Central memory CD8-positive, alpha-beta T cell (primary cell): ENCODE data around the gene SOX13.
"Not testable (repeated sequence)": the region's sequence is repeated elsewhere in the genome, so short reads cannot be mapped to it uniquely, and the experiment has no call there.

Source experiments
- ATAC-seq: fragments of 150-1000 bp; cut with Tn5 transposase; replicated peaks from 2 replicates; pipeline ENCODE4 v1.10.0; 2022; ENCODE audit warnings: mild to moderate bottlenecking, moderate FRiP score, moderate number of reproducible peaks; ENCODE audit not compliant: poor library complexity, severe bottlenecking; ENCODE audit errors: extremely low read depth
- DNase-seq, 2 donors: peaks; one replicate each; pipeline ENCODE4 v3.0.0; 2021; ENCODE audit warnings: low spot score in 2 of 2
- H3K27ac Mint-ChIP-seq: one replicate; pipeline ENCODE4 v1.8.0; 2022; ENCODE audit warnings: low read depth, mild to moderate bottlenecking, moderate library complexity, mixed read lengths
- H3K27me3 Mint-ChIP-seq: one replicate; pipeline ENCODE4 v1.8.0; 2022; ENCODE audit warnings: mixed read lengths
- H3K36me3 Mint-ChIP-seq: one replicate; pipeline ENCODE4 v1.8.0; 2022; ENCODE audit warnings: mild to moderate bottlenecking, moderate library complexity, mixed read lengths; ENCODE audit not compliant: insufficient read depth
- H3K4me1 Mint-ChIP-seq: one replicate; pipeline ENCODE4 v1.8.0; 2022; ENCODE audit warnings: mixed read lengths
- H3K4me3 Mint-ChIP-seq: one replicate; pipeline ENCODE4 v1.8.0; 2022; ENCODE audit warnings: mild to moderate bottlenecking, moderate library complexity, mixed read lengths
- H3K9me3 Mint-ChIP-seq: one replicate; pipeline ENCODE4 v1.8.0; 2022; ENCODE audit warnings: mixed read lengths

Gene SOX13

GRCh38 chr1:204081791-204082513, 9.0 kb downstream of the SOX13 start:
- no peaks in the 10 kb centered on the region for H3K36me3 Mint-ChIP-seq
- H3K27me3 Mint-ChIP-seq, result peaks cover 14% of the 10 kb centered on the region
- peaks cover 13% of the 10 kb centered on the region for H3K4me1 Mint-ChIP-seq
- no peak overlapping the region for H3K4me3 Mint-ChIP-seq
- H3K9me3 Mint-ChIP-seq, result no peaks in the 10 kb centered on the region
- no peak for DNase-seq
- peak overlapping the region; percentile 7 for H3K27ac Mint-ChIP-seq
- ATAC-seq, result no peak

DNA sequence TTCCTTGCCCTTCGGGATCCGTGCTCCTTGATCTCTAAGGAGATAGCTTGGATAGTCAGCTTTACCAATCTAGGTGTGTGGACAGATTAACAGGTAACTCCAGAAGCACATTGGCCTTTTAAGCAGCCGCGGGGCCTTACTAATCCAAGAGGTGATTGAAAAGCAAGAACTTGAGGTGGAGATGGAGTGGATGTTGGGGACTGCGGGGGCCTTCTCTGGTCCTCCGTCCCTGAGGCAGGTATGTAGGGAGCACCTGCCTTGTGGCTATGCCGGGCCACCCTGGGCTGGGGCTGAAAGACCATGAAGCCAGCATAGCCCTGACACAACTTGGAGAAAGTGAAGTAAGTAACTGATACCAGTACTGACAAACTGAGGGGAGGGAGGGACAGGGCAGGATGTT, 10.6 kb downstream of the SOX13 start:
- peaks cover 8% of the 10 kb centered on the region for H3K27me3 Mint-ChIP-seq
- H3K27ac Mint-ChIP-seq, result peak overlapping the region; percentile 20
- peaks cover 18% of the 10 kb centered on the region for H3K4me1 Mint-ChIP-seq
- no peak overlapping the region for H3K4me3 Mint-ChIP-seq
- ATAC-seq, result no peak
- no peaks in the 10 kb centered on the region for H3K9me3 Mint-ChIP-seq
- no peaks in the 10 kb centered on the region for H3K36me3 Mint-ChIP-seq
- DNase-seq, result no peak

DNA sequence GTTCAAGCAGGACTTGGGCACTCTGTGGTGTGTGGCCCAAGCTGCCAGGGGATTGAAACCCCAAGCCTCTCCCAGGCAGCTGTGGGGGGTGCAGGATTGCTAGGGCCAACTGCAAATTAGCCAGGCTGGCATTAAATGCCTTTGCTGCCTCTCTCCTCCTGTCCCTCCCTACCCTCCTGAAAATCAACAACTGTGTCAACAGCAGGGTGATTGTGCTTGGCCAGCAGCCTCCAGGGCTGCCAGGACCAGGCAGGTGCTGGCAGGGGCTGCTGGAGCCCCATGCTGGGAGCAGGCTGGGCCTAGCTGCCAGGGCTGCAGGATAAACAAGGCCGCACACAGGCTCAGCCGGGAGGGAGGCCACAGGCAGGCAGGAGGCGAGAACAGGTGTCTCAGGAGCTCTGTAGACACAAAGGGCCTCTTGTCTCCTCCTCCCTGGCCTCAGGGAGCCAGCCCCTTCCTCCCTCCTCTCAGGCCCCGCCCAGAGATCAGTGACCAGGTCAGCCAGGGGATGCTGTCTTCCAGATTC, 11.4 kb downstream of the SOX13 start:
- no peak for DNase-seq

GRCh38 chr1:204085876-204086275, 13.0 kb downstream of the SOX13 start:
- DNase-seq (no peak), ATAC-seq (no peak)
- H3K36me3 Mint-ChIP-seq, result no peaks in the 10 kb centered on the region
- peaks cover 23% of the 10 kb centered on the region for H3K4me1 Mint-ChIP-seq
- H3K9me3 Mint-ChIP-seq, result no peaks in the 10 kb centered on the region
- H3K4me3 Mint-ChIP-seq, result no peak overlapping the region
- no peak overlapping the region for H3K27ac Mint-ChIP-seq
- peaks cover 8% of the 10 kb centered on the region for H3K27me3 Mint-ChIP-seq

More for the DNA sequence above, 11.4 kb downstream of the SOX13 start:
- Mint-ChIP-seq H3K27ac (peak overlapping the region; percentile 20), H3K36me3 (no peaks in the 10 kb centered on the region), H3K4me3 (no peak overlapping the region), H3K27me3 (peaks cover 8% of the 10 kb centered on the region), H3K9me3 (no peaks in the 10 kb centered on the region), H3K4me1 (peaks cover 23% of the 10 kb centered on the region)
- ATAC-seq, result no peak

DNA sequence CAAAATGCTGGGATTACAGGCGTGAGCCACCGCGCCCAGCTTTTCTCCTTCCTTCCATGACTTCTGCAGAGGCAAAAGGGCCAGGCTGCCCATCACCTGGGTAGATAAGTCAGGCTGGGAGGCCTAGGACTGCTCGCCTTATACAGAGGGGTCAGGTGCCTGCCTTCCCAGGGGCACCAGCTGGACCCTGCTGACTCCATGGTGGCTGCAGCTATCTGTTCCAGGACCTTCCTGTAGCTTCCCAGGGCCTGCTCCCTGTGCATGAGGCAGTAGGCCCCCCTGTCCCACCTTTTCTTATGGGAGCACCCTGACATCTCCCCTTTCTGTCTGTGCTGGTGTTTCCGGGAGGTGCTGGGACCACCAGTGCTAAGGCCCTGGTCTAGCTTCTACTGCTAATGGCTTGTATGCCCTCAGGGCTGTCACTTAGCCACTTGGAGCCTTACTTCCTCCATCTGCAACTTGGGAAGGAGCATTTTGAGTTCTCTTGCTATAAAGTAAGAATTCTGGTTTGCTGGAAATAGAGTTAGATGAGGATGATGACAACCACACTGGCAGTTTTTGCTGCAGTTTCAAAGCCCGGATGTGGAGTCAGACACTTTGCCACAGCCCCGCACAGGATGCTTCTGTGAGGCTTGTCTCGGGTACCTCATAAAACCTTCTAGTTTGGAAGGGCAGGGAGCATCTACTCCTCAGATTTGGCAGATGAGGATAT, 14.4 kb downstream of the SOX13 start:
- no peaks in the 10 kb centered on the region for H3K9me3 Mint-ChIP-seq
- no peaks in the 10 kb centered on the region for H3K36me3 Mint-ChIP-seq
- peaks cover 34% of the 10 kb centered on the region for H3K4me1 Mint-ChIP-seq
- H3K27me3 Mint-ChIP-seq, result peaks cover 4% of the 10 kb centered on the region
- ATAC-seq (peak; percentile 36), DNase-seq (no peak)
- H3K4me3 Mint-ChIP-seq, result no peak overlapping the region
- no peak overlapping the region for H3K27ac Mint-ChIP-seq

DNA sequence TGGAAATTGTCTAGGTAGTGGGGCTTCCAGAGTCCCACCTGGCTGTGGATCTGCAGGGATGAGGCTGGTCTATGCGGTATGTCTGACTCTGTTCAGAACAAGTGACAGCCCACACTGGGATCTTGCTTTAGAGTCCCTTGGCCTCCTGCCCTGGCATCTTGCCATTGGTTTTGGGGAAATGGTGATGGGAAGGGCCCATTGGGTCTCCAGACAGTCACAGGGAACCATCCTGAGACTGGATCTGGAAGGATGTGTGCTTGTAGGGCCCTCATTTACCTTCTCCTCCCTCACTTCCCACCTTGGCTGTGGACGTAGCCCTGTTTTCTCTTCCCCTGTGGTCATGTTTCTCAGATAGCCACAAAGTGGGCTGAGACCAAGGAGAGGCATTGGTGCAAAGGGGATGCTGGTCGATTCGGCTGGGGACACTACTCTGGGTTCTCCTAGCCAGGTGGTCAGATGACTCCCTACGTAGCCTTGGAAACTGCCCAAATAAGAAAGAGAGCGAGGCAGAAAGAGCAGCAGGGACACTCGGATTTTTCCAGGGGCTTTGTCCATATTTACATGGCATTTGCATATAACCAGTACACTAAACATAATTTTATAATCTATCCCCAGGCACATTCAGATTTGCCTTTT, 15.1 kb downstream of the SOX13 start:
- H3K4me1 Mint-ChIP-seq, result peaks cover 41% of the 10 kb centered on the region
- no peak overlapping the region for H3K27ac Mint-ChIP-seq
- no peak overlapping the region for H3K4me3 Mint-ChIP-seq
- H3K27me3 Mint-ChIP-seq, result no peaks in the 10 kb centered on the region
- DNase-seq (no peak), ATAC-seq (no peak)
- H3K9me3 Mint-ChIP-seq, result no peaks in the 10 kb centered on the region
- H3K36me3 Mint-ChIP-seq, result no peaks in the 10 kb centered on the region

DNA sequence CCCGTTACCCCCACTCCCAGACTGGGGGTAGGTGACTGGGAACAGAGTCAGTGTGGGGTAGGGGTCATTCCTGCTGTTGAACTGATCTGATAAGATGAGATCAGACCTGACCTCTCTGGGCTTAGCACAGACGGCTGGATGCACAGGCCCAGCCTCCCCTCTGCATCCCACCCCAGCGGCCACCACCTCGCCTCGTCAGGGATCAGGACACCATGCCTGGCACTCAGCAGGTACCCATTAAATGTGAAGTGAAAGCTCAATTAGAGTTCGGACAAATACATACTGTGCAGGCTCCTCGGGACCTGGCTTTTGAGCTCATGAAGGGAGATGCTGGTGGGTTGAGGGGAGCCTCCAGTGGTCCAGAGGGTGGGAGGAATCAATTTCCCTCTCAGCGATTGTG, 15.7 kb downstream of the SOX13 start:
- no peak for ATAC-seq
- Mint-ChIP-seq H3K4me3 (no peak overlapping the region), H3K36me3 (no peaks in the 10 kb centered on the region), H3K27me3 (no peaks in the 10 kb centered on the region), H3K9me3 (no peaks in the 10 kb centered on the region), H3K4me1 (peaks cover 45% of the 10 kb centered on the region), H3K27ac (peak overlapping the region; percentile 49)
- DNase-seq, result no peak

DNA sequence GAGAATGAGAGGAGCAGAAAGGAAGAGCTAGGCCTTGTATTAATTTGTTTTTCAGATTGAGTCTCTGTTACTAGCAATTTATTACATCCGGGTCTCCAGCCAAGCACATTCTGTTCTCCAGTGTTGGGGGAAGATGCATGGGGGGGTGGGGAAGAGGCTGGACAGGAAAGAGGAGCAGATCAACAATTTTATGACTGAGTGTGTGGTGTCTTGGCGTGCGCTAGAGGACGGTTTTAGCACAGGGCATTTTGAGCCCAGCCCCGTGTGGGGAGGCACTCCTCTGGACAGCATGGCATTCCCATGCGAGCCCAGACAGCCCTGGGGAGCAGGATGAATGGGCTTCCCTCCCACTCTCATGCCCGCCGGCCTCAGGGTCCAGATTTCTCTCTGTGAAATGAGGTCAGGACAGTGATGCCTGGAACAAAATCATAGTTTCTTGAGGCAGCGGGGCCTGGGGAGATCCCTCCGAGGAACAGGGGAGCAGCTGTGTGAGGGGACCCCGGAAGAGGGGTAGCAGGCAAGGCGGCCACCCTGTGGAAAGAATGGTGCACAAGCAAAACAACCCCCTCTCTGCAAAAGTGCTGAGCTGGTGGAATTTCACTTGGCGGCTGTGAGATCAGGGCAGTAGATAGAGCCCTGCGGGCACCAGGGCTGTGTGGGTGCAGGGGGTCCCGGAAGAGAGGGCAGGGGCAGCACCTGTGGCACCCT, 16.3 kb downstream of the SOX13 start:
- DNase-seq (no peak), ATAC-seq (no peak)
- Mint-ChIP-seq H3K4me1 (peaks cover 47% of the 10 kb centered on the region), H3K27ac (peak overlapping the region; percentile 57), H3K4me3 (no peak overlapping the region), H3K9me3 (no peaks in the 10 kb centered on the region), H3K36me3 (no peaks in the 10 kb centered on the region), H3K27me3 (no peaks in the 10 kb centered on the region)

DNA sequence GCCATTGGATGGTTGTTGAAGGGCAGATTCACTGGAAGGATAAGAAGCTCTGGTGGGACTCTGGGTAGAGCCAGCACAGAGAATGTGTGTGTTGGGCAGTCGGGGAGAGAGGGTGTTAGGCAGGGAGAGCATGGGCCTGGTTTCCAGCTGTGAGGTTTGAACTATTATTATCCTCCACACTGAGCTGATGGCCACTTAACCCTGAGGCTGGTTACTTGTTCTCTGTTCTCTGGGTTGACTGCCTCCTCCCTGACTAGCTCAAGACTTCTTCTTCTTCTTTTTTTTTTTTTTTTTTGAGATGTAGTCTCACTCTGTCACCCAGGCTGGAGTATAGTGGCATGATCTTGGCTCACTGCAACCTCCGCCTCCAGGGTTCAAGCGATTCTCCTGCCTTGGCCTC, 17.2 kb downstream of the SOX13 start:
- H3K9me3 Mint-ChIP-seq, H3K27me3 Mint-ChIP-seq, H3K4me3 Mint-ChIP-seq, DNase-seq, H3K36me3 Mint-ChIP-seq, ATAC-seq: not testable (repeated sequence)
- H3K4me1 Mint-ChIP-seq, result peaks cover 41% of the 10 kb centered on the region
- peak overlapping the region; percentile 57 for H3K27ac Mint-ChIP-seq

DNA sequence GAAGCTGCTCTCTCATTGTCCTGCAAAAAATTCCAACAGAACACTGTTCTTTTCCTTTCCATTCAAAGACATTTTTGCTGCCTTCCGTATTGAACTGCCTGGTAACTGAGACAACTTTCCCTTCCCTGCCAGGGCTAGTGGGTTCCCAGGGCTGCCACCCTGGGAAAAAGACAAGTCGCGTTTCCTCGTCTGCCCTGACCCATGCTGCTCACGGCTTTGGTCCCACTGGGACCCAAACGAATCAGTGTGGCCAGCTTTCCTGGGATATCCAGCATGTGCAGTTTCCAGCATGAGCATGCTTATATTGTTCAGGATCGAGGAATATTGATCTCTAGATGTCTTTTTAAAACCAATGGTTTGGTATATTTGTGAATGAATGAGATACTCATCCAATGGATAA, 18.2 kb downstream of the SOX13 start:
- Mint-ChIP-seq H3K27me3 (no peaks in the 10 kb centered on the region), H3K36me3 (no peaks in the 10 kb centered on the region), H3K4me1 (peaks cover 36% of the 10 kb centered on the region), H3K27ac (peak overlapping the region; percentile 16), H3K4me3 (no peak overlapping the region), H3K9me3 (no peaks in the 10 kb centered on the region)
- ATAC-seq (no peak), DNase-seq (no peak)

- Mint-ChIP-seq H3K27me3 (no peaks in the 10 kb centered on the region), H3K4me1 (peaks cover 36% of the 10 kb centered on the region), H3K27ac (peak overlapping the region; percentile 16), H3K36me3 (no peaks in the 10 kb centered on the region), H3K4me3 (no peak overlapping the region), H3K9me3 (no peaks in the 10 kb centered on the region)
- DNase-seq (no peak), ATAC-seq (no peak)
Observed at GRCh38 chr1:204091787-204092312, 18.9 kb downstream of the SOX13 start.
